Breast epithelium (tissue), 3 donors: Measurements from ENCODE around the gene ALDH1A1.

Source experiments
- POLR2A ChIP-seq: fragments of 450-650 bp; IDR thresholded peaks from one replicate; pipeline ENCODE4 v1.6.1; 2016; ENCODE audit warnings: antibody characterized with exemption, mild to moderate bottlenecking, moderate library complexity
- TF ChIP-seq, protein P1 (sequence below), 3 donors: fragments of 450-650 bp; IDR thresholded peaks; one replicate each; pipeline ENCODE4 v1.5.1; 2016 to 2017; ENCODE audit warnings: antibody characterized with exemption in 3 of 3, mild to moderate bottlenecking in 3 of 3, moderate library complexity in 3 of 3

- TF ChIP-seq, protein P1, sequence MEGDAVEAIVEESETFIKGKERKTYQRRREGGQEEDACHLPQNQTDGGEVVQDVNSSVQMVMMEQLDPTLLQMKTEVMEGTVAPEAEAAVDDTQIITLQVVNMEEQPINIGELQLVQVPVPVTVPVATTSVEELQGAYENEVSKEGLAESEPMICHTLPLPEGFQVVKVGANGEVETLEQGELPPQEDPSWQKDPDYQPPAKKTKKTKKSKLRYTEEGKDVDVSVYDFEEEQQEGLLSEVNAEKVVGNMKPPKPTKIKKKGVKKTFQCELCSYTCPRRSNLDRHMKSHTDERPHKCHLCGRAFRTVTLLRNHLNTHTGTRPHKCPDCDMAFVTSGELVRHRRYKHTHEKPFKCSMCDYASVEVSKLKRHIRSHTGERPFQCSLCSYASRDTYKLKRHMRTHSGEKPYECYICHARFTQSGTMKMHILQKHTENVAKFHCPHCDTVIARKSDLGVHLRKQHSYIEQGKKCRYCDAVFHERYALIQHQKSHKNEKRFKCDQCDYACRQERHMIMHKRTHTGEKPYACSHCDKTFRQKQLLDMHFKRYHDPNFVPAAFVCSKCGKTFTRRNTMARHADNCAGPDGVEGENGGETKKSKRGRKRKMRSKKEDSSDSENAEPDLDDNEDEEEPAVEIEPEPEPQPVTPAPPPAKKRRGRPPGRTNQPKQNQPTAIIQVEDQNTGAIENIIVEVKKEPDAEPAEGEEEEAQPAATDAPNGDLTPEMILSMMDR (IDR thresholded peaks at IDR 0.05): no peak
- TF ChIP-seq POLR2A: no peak
These were observed 23.3 kb downstream of the ALDH1A1 start for GRCh38 chr9:72929542-72929941.
